Left ventricle myocardium superior (tissue), 1 donor: ENCODE measurements around the gene SLU7. TPM values are rescaled to one million over a fixed set of nuclear protein-coding genes. Genes with fewer than 3 reads are reported as not detected.
A peak's percentile ranks its signal among the peaks of the same experiment; 100 is the strongest.
"Not testable (repeated sequence)": the region's sequence is repeated elsewhere in the genome, so short reads cannot be mapped to it uniquely, and the experiment has no call there.

Experiments
- ATAC-seq: fragments of 200-7000 bp; cut with Tn5 transposase; one replicate; pipeline ENCODE4 v1.9.1; 2020; ENCODE audit warnings: mild to moderate bottlenecking, moderate library complexity
- DNase-seq: peaks from one replicate; pipeline ENCODE4 v3.0.0-alpha.2; 2020
- intact Hi-C: fragments of 100-400 bp; cut with micrococcal nuclease; formaldehyde crosslinking; loops from one replicate; pipeline ENCODE4 v1.11.0; 2022
- total RNA-seq: library from RNA; stranded (reverse); fragmentation: NEBNext Ultra II Directional; extraction: Animal tissue kit (Norgen Biotek cat#: 25700); gene quantifications from one replicate; pipeline ENCODE4 v1.2.1, GENCODE V29; 2021
- donor health status: DM: no; HTN: yes; CAD: no; lungs with severe emphysema.

SLU7 gene
- total RNA-seq, 1 donor from 2014 or later = 46.5 TPM

DNA sequence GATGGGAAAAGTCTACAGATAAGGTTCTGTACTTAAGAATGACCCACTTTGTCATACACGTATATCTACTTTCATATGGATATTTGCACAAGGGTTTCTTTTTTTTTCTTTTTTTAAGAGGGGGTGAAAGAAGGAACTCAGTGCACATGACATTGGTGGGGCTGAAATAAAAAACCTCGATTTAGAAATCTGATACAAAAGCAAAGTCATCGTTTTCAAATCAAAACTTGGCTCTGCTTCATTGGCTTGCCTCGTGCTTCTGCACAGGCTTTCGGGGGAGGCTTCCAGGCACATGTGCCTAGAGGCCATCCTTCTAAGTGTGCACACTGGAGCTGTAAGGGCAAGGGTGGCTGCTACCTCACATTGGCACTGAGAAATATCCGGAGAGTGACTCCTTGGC, 33.9 kb upstream of the SLU7 start:
- no peak for ATAC-seq
- intact Hi-C loops = no loop called here
- no peak for DNase-seq

DNA sequence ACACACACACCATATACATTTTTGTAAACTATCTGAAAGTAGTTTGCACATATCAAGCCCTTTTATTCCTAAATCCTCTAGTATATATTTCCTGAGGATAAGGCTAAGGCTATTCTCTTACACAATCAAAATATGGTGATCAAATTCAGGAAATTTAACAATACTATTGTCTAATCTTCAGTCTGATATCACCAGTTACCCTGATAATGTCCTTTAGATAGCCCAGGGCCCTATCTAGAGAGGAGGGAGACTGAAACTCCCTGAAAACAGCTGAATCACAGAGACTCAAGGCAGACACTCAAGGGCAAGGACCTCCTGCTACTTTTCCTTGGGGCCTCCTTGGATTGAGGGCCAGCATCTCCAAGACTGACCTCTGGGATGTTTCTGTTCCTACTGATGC, 33.2 kb upstream of the SLU7 start:
- DNase-seq (no peak), ATAC-seq (no peak)
- intact Hi-C loops = no loop called here

DNA sequence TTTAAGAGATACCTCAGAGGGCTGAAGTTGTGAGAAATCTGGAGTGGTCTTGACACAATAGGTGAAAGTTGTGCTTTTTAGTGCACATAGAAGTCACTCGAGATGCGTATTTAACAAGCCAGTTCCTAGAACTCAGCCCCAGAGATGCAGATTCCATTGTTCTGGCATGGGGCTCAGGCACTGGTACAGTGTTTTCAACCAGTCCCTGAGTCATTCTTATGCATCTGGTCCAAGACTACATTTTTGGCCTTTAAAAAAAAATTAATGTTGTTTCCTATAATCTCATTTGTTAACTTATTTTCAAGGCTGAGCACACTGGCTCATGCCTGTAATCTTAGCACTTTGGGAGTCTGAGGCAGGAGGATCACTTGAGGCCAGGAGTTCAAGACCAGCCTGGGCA, 32.4 kb upstream of the SLU7 start:
- DNase-seq = no peak
- intact Hi-C loops = no loop called here
- no peak for ATAC-seq

DNA sequence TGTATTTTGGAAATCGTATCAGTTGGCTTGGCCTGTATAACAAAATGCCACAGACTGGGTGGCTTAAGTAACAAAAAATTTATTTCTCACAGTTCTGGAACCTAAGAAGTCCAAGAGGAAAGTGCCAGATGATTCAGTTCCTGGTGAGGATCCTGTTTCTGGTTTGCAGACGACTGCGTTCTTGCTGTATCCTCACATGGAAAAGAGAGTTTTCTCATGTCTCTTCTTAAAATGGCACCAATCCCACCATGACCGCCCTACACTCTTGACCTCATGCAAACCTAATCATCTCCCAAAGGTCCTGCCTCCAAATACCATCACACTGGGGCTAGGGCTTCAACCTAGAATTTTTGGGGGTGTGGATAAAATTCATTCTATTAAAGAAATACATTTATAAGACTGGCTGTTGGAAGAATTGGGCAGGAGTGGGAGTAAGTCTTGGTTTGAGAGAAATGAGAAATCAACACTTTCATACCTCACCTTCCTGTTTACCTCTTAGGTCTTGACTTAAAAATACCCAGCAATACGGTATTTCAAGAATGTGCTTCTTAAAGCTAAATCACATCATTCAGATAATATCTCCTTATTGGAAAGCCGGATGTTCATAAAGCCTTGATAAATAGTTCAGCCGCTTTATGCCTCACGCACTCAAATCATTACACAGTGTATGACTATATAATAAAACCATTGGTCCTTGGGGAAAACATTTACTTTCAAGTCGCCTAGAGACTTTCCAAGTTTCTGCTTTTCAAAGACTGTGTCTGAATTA, 31.5 kb upstream of the SLU7 start:
- ATAC-seq (no peak), DNase-seq (no peak)
- intact Hi-C loops = no loop called here

DNA sequence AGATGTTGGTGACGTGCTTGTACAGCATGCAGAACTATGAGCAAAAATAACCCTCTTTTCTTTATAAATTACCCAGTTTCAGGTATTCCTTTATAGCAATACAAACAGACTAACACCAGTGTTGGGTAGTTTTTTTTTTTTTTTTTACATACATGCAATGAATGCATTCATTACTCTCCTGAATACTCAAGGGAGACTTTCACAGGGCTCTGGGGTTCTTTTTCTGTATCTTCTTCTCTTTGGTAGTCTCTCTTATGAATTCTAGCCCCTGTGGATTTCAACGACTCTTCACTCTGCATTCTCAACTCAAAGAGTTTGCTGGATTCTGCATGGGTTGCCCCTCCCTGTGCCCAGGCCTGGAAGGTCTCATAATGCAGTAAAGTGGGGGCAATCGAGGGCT, 30.6 kb upstream of the SLU7 start:
- ATAC-seq (no peak), DNase-seq (no peak)
- intact Hi-C loops = no loop called here

DNA sequence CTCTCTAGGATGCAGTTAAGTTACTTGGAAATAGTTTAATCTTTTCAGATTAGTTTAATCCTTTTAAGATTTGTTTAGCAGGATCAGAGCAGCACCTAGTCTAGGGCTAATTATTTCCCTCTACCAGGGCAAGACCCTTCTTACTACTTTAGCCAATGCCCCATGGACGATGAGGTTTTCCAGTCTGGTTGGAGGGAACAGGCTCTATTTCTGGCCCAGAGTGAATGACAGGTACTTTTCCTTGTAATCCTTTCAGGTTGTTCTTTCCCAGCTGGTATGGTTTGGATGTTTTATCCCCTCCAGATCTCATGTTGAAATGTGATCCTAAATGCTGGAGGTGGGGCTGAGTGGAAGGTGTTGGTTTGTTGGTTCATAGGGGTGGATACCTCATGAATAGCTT, 30.0 kb upstream of the SLU7 start:
- intact Hi-C loops = no loop called here
- ATAC-seq (no peak), DNase-seq (no peak)

DNA sequence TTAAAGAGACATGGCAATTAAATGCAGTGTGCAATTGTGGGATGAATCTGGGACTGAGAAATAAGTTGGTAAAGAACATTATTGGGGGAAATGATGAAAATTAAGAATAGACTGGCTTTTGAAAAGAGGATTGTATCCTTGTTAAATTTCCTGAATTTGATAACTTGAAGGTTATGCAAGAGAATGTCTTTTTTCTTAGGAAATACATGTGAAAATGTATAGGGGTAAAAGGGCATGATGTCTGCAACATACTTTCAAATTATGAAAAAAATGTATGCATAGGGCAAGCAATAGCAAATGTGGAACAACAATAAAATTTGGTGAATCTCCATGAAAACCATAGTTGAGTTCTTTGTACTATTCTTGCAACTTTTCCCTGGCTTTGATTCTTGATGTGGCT, 26.9 kb upstream of the SLU7 start:
- intact Hi-C loops = no loop called here
- DNase-seq (no peak), ATAC-seq (no peak)

DNA sequence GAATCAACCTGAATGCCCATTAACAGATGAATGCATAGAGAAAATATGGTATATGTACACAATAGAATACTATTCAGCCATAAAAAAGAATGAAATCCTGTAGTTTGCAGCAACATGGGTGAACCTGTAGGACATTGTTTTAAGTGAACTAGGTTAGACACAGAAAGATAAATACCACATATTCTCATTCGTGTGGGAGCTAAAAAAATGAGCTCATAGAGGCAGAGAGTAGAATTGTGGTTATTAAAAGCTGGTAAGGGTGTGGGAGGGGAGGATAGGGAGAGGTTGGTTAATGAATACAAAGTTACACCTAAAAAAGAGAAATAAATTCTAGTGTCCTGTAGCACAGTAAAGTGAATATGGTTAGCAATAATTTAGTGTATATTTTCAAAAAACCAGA, 26.3 kb upstream of the SLU7 start:
- intact Hi-C loops = no loop called here
- no peak for ATAC-seq
- no peak for DNase-seq

DNA sequence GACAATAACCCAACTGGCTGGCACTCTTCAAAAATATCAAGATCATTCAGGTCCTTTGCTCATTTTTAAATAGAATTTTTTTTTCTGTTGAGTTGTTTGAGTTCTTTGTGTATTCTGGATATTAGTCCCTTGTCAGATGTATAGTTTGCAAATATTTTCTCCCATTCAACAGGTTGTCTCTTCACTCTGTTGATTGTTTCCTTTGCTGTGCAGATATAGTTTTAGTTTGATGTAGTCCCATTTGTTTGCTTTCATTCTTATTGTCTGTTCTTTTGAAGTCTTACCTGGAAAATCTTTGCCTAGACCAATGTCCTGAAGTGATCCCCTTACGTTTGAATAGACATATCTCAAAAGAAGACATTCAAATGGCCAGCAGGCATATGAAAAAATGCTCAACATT, 25.5 kb upstream of the SLU7 start:
- ATAC-seq (no peak), DNase-seq (no peak)
- intact Hi-C loops = no loop called here

DNA sequence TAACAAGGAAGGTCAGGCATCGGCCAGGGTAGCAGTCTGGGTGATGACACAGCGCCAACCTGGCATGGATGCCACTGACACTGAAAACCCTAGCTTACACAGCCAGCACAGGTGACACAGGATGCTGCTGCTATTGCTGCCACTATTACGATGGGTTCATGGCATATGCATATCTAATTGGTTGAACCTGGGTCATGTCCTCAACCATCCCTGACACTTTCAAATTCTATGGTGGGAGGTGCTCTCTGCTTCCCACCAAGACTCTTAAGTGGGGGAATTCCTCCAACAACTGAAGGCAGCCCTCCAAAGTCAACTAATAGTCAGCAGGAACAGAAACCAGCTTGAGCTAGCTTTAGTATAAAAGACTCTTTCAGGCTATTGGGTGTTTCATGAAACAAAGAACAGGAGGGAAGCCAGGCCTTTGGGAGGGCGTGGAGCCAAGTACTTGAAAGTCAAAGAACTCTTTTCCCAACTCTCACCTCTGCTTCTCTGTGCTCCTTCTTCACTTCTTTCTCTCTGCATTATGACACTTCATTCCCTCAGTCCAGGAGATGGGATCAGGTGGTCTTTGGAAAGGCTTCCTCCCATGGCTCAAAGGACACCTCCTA, 24.0 kb upstream of the SLU7 start:
- intact Hi-C loops = no loop called here
- ATAC-seq (no peak), DNase-seq (no peak)

DNA sequence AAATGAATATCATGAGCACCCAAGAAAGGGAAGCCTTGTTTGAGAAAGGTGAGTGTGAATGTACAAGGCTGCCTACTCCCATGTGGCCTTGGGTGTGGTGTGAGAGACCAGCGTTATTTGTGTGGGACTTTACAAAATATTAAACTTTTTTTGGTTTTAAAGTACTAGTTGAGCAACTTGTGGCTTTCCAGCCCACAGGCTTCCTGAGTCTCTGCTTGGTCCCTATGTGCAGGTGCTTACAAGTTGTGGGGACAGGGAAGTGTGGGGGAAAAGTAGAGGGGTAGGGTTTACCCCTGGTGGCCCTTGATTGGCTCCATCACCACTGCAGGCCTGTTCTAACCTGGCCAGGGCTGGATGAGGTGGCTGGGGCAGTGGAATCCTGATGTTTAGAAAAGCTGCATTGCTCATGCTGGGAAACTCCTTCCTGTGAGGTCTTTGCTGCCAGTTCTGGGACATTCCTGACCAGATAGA, 22.5 kb upstream of the SLU7 start:
- DNase-seq = no peak
- intact Hi-C loops = no loop called here
- ATAC-seq = no peak

DNA sequence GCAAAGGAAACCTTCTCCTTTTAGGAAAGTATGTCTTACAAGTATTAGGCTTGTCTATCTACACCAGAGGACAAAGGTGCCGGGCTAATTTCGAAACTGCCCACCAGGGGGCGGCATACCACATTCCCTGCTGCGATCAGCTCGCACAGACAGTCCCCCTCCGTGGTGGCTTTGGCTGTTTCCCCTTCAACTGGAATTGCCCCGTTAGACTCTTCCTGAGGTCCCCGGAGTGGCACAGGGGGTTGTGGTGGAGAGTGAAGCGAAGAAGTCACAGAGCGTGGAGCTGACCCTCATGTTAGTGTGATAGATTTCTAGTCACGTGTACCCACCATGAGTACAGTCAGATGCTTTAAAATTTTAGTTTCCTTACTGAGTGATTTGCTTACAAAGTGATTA, 20.3 kb upstream of the SLU7 start:
- DNase-seq = peak; percentile 90
- ATAC-seq = peak; percentile 97
- intact Hi-C loops = no loop called here

DNA sequence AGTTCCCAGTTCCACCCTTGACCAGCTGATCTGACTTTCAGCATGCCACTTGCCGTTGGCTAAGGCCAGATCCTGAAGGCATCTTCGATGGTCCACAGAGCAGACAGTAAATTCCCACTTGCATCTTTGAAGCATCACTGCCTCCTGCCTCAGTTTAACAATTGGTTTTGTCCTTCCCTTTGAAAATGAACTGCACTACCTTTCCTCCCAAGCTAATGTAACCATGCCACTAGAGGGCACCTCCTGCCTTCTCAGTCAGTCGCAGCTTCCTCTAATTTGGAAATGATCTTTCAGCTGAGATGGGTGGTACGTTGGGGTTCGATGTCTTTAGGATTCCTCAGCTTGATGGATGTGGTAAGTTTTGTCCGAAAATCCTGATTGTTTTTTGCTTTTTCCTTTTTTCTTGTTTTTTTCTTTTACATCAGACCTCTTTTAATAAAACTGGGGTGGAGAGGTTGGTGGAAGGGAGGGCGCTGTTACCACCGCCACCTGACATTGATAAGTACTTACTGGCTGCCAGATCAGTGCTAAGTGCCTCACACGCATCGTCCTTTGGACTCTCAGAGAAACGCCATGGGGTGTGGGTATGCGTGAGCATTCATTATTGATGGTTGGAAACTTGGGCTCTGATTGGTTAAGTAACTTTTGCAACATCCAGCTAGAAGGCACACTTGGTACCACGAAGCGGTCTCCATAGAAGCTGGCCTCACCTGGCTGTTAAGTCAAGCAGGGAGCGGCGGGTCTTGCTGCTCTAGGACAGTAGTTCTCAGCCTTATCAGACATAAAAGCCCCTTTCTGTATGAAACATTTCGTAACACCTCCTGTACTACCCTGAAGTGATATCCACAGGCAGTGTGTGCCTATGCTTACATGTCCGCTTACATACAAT, 19.7 kb upstream of the SLU7 start:
- intact Hi-C loops = no loop called here
- DNase-seq (no peak), ATAC-seq (peak; percentile 90)

DNA sequence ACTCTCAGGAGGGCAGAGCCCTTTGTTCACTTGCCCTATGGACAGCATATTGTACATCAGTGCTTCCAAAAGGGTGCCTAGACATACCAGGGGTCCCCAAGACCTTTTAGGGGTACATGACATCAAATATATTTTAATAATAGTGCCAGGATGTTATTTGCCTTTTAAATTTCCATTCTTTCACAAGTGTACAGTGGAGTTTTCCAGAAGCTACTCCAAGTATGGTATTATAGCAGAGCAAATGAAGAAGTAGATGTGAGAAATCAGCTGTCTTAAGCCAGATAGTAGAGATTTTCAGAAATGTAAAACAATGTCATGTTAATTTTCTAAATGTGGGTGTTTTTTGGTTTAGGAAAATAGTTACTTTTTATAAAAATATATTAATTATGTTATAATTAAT, 18.4 kb upstream of the SLU7 start:
- DNase-seq = no peak
- ATAC-seq = no peak
- intact Hi-C loops = no loop called here

DNA sequence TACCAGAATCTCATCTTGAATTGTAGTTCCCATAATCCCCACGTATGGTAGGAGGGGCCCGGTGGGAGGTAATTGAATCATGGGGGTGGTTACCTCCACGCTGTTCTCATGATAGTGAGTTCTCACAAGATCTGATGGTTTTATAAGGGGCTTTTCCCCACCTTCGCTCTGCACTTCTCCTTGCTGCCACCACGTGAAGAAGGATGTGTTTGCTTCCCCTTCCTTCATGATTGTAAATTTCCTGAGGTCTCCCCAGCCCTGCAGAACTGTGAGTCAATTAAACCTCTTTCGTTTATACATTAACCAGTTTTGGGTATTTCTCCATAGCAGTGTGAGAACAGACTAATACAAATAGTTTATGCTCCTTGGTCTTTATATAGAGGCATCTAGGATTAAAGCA, 17.8 kb upstream of the SLU7 start:
- intact Hi-C loops, ATAC-seq, DNase-seq: not testable (repeated sequence)

DNA sequence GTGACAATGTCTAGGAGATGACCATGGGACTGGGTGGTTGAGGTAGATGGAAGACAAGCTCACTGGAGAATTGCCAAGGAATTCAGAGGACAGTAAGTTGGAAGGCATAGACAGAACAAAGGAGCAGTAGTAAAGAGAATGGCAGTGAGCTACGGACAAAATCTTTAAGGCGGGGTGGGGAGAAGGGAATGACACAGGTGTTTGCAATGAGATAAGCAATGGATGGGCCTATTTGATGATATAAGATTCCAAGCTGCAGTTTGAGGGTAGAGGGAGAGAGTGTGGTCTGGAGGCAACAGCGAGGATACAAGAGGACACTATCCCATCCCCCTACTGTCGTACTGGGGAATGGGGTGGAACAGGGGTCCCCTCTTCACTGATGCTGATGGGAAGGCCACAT, 17.1 kb upstream of the SLU7 start:
- DNase-seq (no peak), ATAC-seq (no peak)
- intact Hi-C loops = no loop called here

DNA sequence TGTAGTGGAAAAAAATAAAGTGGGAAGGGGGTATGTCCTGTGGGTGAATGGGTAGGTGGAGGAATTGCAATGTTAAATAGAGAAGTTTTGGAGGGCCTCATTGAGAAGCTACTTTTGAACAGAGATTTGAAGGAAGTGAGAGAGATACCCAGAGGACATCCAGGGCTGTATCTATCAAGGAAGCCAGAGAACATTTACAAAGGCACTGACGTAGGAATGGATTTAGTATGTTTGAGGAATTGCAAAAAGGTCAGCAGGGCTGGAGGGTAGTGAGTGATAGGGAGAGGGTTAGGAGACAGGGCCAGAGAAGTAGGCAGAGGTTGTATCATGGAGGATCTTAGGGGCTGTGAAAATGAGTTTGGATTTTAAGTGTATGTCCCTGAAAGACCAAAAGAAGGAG, 16.7 kb upstream of the SLU7 start:
- no peak for ATAC-seq
- intact Hi-C loops = no loop called here
- DNase-seq = no peak

DNA sequence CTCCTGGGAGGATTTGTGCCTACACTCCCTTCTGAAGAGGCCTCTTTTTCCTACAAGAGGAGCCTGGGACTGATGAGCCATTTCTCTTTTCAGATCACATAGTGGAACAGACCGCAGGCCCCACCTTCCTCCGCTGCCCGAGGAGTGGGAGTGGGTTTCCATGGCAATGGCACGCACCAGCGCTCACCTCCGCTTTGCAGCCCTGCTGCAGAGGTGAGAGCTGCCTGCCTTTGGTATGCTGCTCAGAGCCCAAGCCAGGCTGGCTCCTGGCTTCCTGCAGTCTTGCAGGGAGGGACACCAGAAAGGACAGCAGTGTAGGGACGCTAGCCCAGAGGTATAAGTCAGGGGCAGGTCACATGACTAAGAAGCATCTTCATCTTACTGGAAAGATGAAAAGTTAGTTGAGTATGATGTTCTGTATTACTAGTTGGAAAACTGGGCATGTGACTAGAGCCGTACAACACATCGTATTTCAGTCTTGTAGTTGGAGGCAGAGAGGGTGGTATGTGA, 15.2 kb upstream of the SLU7 start:
- intact Hi-C loops = no loop called here
- DNase-seq = no peak
- ATAC-seq = no peak

DNA sequence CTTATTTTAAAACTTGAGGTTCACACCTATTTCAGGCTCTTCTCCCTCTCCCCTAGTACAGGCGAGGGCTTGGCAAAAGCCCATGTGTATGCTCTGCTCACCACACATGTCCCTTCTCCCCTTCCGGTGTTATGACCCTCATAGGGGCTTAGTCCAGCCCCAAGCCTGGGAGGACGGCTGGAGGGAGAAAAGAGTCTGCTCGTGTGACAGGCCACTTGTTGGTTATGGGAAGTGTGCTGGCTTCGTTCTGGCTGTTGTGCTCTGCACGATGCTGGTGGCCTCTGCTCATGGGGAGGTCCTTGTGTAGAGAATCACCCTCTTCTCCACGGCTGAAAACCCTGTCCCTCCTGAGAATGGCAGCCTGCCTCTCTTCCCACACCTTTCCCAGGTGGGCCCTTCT, 13.9 kb upstream of the SLU7 start:
- DNase-seq = no peak
- intact Hi-C loops = no loop called here
- no peak for ATAC-seq

DNA sequence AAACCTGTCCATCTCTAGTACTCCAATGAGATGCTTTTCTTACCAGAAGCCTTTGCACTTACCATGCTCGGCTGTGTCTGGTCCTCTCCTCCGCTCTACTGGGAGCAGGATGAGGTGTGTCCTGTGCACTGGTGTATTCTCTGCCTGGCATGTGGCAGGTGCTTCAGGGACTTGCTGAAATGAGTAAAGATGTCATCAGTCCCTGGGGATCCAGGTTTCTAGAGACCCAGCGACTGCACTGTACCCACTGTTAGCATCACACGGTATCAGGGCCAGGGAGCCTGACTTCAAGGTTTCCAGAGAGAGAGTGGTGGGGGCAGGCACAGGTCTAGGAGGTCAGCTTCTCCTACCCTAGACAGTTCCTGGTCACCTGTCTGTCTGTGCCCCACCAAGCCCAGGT, 13.3 kb upstream of the SLU7 start:
- ATAC-seq (no peak), DNase-seq (no peak)
- intact Hi-C loops = no loop called here
